ENCODE results near the gene RBFOX2.

Gene RBFOX2

DNA sequence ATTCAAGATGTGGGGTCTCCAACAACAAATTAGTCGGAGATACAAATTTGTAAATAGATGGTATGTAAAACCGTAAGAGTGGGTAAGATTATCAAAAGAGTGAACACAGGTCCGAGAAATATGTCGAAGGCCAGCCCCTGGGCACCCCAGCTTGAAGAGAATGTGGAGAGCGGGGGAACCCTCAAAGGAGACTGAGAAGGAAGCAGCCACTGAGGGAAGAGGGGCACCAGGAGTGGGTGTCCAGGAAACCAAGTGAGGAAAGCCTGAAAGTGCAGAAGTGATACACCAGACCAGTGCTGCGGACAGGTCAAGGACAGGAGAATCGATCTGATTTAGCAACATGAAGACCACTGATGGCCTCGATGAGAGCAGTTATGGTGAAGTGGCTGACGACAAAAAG lies 296.5 kb downstream of the RBFOX2 start:
- TF ChIP-seq CEBPB (IDR thresholded peaks at IDR 0.05) (no peak), YY1 (IDR thresholded peaks at IDR 0.05; ENCODE audit: low read depth) (no peak), TEAD4 (IDR thresholded peaks at IDR 0.05) (no peak)

DNA sequence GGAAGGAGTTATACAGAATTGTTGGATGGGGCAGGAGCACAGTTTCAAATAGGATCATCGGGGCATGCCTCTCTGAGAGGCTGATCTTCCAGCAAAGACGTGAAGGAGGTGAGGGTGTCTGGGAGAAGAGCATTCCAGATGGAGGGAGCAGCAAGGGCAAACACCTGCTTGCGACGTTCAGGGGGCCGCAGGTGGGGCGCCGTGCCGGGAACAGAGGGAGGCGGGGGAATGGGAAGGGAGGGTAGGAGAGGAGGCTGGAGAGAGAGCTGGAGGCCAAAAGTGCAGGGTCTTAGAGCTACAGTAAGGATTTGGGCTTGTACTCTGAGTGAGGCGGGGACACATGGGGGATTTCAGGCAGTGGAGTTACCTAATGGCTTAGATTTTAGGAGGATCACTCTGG lies 297.3 kb downstream of the RBFOX2 start:
- TF ChIP-seq, protein P1, sequence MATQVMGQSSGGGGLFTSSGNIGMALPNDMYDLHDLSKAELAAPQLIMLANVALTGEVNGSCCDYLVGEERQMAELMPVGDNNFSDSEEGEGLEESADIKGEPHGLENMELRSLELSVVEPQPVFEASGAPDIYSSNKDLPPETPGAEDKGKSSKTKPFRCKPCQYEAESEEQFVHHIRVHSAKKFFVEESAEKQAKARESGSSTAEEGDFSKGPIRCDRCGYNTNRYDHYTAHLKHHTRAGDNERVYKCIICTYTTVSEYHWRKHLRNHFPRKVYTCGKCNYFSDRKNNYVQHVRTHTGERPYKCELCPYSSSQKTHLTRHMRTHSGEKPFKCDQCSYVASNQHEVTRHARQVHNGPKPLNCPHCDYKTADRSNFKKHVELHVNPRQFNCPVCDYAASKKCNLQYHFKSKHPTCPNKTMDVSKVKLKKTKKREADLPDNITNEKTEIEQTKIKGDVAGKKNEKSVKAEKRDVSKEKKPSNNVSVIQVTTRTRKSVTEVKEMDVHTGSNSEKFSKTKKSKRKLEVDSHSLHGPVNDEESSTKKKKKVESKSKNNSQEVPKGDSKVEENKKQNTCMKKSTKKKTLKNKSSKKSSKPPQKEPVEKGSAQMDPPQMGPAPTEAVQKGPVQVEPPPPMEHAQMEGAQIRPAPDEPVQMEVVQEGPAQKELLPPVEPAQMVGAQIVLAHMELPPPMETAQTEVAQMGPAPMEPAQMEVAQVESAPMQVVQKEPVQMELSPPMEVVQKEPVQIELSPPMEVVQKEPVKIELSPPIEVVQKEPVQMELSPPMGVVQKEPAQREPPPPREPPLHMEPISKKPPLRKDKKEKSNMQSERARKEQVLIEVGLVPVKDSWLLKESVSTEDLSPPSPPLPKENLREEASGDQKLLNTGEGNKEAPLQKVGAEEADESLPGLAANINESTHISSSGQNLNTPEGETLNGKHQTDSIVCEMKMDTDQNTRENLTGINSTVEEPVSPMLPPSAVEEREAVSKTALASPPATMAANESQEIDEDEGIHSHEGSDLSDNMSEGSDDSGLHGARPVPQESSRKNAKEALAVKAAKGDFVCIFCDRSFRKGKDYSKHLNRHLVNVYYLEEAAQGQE (IDR thresholded peaks at IDR 0.05; ENCODE audit: low read depth) = no peak
- TF ChIP-seq, protein P2, sequence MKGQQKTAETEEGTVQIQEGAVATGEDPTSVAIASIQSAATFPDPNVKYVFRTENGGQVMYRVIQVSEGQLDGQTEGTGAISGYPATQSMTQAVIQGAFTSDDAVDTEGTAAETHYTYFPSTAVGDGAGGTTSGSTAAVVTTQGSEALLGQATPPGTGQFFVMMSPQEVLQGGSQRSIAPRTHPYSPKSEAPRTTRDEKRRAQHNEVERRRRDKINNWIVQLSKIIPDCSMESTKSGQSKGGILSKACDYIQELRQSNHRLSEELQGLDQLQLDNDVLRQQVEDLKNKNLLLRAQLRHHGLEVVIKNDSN (IDR thresholded peaks at IDR 0.05) = no peak
- TF ChIP-seq FOXM1 (IDR thresholded peaks at IDR 0.05; ENCODE audit: borderline replicate concordance, low read depth) (no peak), NFIC (IDR thresholded peaks at IDR 0.05) (no peak), EGR1 (IDR thresholded peaks at IDR 0.05) (no peak), TAF1 (IDR thresholded peaks at IDR 0.05; ENCODE audit: low read depth) (no peak), TEAD4 (IDR thresholded peaks at IDR 0.05) (no peak), ZBTB7A (IDR thresholded peaks at IDR 0.05; ENCODE audit: low read depth) (no peak), CREB1 (IDR thresholded peaks at IDR 0.05; ENCODE audit: low read depth) (no peak), TCF12 (IDR thresholded peaks at IDR 0.05; ENCODE audit: low read depth) (no peak), EP300 (IDR thresholded peaks at IDR 0.05; ENCODE audit: borderline replicate concordance) (no peak), CEBPB (IDR thresholded peaks at IDR 0.05) (no peak), YY1 (IDR thresholded peaks at IDR 0.05; ENCODE audit: low read depth) (no peak), RAD21 (IDR thresholded peaks at IDR 0.05; ENCODE audit: low read depth) (no peak)
- TF ChIP-seq, protein P3, sequence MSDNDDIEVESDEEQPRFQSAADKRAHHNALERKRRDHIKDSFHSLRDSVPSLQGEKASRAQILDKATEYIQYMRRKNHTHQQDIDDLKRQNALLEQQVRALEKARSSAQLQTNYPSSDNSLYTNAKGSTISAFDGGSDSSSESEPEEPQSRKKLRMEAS (IDR thresholded peaks at IDR 0.05) = no peak

DNA sequence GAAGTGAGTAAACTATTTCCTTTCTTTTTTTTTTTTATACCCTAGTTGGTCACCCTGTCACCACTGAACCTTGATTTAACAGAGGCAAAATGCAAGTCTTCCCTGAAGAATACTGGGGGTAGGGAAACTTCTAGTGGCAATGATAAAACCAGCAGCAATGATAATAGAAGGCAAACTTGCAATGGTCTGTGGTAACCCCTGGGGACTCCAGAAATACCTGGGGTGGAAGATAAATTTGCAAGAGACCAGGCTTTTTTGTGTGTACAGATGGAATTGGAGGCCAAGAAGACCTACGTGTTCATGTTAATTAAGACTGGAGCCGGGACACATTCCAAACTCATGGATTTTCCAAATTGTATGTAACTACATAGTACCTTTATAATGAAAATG lies 299.3 kb downstream of the RBFOX2 start:
- TF ChIP-seq TEAD4 (IDR thresholded peaks at IDR 0.05) (no peak), CEBPB (IDR thresholded peaks at IDR 0.05) (no peak), TAF1 (IDR thresholded peaks at IDR 0.05; ENCODE audit: low read depth) (no peak), EGR1 (IDR thresholded peaks at IDR 0.05) (no peak), FOXM1 (IDR thresholded peaks at IDR 0.05; ENCODE audit: borderline replicate concordance, low read depth) (no peak), TCF12 (IDR thresholded peaks at IDR 0.05; ENCODE audit: low read depth) (no peak), CREB1 (IDR thresholded peaks at IDR 0.05; ENCODE audit: low read depth) (no peak), YY1 (IDR thresholded peaks at IDR 0.05; ENCODE audit: low read depth) (no peak), EP300 (IDR thresholded peaks at IDR 0.05; ENCODE audit: borderline replicate concordance) (no peak), NFIC (IDR thresholded peaks at IDR 0.05) (no peak), RAD21 (IDR thresholded peaks at IDR 0.05; ENCODE audit: low read depth) (no peak), ZBTB7A (IDR thresholded peaks at IDR 0.05; ENCODE audit: low read depth) (no peak)
- TF ChIP-seq, protein P2 (IDR thresholded peaks at IDR 0.05) = no peak
- TF ChIP-seq, protein P3 (IDR thresholded peaks at IDR 0.05) = no peak
- TF ChIP-seq, protein P1 (IDR thresholded peaks at IDR 0.05; ENCODE audit: low read depth) = no peak

DNA sequence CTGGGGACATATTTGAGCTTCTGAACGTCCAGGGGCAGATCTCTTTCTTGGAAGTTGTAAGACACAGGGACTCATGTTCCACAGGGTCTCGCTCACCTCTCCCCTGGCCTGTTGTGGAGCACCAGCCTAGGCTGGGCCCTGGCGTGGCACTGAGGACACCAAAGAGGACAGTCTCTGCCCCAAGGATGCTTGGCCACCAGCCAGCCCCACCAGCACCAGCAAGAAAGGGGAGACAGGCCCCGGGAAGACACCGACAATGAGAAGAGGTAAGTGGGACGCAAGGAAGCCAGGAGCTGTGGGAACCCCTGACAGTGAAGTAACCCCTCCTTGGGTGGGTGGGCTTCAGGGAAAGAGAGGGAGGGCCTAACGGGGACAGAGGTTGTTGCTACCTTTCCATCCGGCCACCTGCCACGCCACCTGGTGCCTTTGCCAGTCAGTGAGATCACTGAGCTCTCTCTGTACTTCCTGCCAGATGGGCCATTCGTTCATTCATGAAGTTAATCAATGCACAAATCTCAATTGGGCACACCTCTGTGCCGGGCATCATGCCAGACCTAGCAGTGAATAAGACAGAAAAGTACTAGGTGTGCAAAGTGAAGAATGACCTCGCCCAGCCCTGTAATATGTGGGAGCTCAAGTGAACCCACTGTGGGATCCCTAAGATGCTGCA lies 299.9 kb downstream of the RBFOX2 start:
- TF ChIP-seq CEBPB (IDR thresholded peaks at IDR 0.05) = no peak
- TF ChIP-seq YY1 (IDR thresholded peaks at IDR 0.05; ENCODE audit: low read depth) = no peak
- TF ChIP-seq FOXM1 (IDR thresholded peaks at IDR 0.05; ENCODE audit: borderline replicate concordance, low read depth) = no peak
- TF ChIP-seq, protein P2 (IDR thresholded peaks at IDR 0.05) = no peak
- no peak for TF ChIP-seq TCF12 (IDR thresholded peaks at IDR 0.05; ENCODE audit: low read depth)
- no peak for TF ChIP-seq CREB1 (IDR thresholded peaks at IDR 0.05; ENCODE audit: low read depth)

DNA sequence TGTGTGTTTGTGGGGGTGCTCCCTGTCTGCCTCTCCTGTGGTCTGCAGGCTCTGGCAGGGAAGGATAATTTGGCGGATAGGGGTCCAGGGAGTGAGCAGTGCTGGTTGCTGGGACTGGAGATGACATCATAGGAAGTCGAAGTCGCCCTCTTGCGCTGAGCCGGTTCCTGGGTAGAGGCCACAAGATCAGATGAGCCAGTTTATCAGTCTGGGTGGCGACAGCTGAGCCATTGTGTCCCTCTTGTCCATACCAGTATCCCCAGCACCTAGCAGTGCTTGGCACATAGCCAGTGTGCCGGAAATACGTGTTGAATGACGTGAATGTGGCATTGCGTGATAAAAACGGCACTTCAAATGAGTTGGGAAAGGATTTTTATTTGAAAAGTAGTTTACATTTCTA lies 301.2 kb downstream of the RBFOX2 start:
- TF ChIP-seq CREB1 (IDR thresholded peaks at IDR 0.05; ENCODE audit: low read depth) = no peak
- TF ChIP-seq RAD21 (IDR thresholded peaks at IDR 0.05; ENCODE audit: low read depth) = no peak
- no peak for TF ChIP-seq EP300 (IDR thresholded peaks at IDR 0.05; ENCODE audit: borderline replicate concordance)
- no peak for TF ChIP-seq FOXM1 (IDR thresholded peaks at IDR 0.05; ENCODE audit: borderline replicate concordance, low read depth)
- no peak for TF ChIP-seq ZBTB7A (IDR thresholded peaks at IDR 0.05; ENCODE audit: low read depth)

DNA sequence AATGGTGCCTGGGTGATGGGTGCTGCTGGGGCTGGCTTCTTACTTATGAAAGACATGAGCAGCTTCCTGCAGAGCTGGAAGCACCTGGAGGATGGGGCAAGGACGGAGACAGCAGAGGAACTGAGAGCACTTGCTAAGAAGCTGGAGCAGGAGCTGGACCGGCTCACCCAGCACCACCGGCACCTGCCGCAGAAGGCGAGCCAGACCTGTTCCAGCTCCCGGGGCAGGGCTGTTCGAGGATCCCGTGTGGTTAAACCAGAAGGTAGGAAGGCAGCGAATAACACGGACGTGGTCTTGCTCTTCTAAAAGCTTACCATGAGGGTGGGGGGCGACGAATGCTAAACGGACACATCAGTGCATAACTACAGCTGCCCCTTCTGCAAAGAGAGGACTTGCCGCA lies 301.7 kb downstream of the RBFOX2 start:
- no peak for TF ChIP-seq CEBPB (IDR thresholded peaks at IDR 0.05)
- no peak for TF ChIP-seq EGR1 (IDR thresholded peaks at IDR 0.05)
- TF ChIP-seq, protein P2 (IDR thresholded peaks at IDR 0.05) = no peak
- TF ChIP-seq YY1 (IDR thresholded peaks at IDR 0.05; ENCODE audit: low read depth) = no peak
- TF ChIP-seq, protein P3 (IDR thresholded peaks at IDR 0.05) = no peak
- TF ChIP-seq TCF12 (IDR thresholded peaks at IDR 0.05; ENCODE audit: low read depth) = no peak
- TF ChIP-seq NFIC (IDR thresholded peaks at IDR 0.05) = no peak
- no peak for TF ChIP-seq ZBTB7A (IDR thresholded peaks at IDR 0.05; ENCODE audit: low read depth)
- no peak for TF ChIP-seq RAD21 (IDR thresholded peaks at IDR 0.05; ENCODE audit: low read depth)
- no peak for TF ChIP-seq CREB1 (IDR thresholded peaks at IDR 0.05; ENCODE audit: low read depth)
- TF ChIP-seq FOXM1 (IDR thresholded peaks at IDR 0.05; ENCODE audit: borderline replicate concordance, low read depth) = no peak
- TF ChIP-seq TEAD4 (IDR thresholded peaks at IDR 0.05) = no peak
- TF ChIP-seq TAF1 (IDR thresholded peaks at IDR 0.05; ENCODE audit: low read depth) = no peak
- no peak for TF ChIP-seq EP300 (IDR thresholded peaks at IDR 0.05; ENCODE audit: borderline replicate concordance)
- TF ChIP-seq, protein P1 (IDR thresholded peaks at IDR 0.05; ENCODE audit: low read depth) = no peak

All from Ishikawa (cell line).